WTC11 (cell line): ENCODE results near the gene CREB3L4. TPM values are rescaled to one million over a fixed set of nuclear protein-coding genes. Genes with fewer than 3 reads are reported as not detected.

ENCODE experiments used
- ATAC-seq: fragments of 200-7000 bp; cut with Tn5 transposase; 2 replicates; pipeline ENCODE4 v1.10.0; 2021; ENCODE audit warnings: mild to moderate bottlenecking, moderate library complexity
- CTCF ChIA-PET: fragments of 300-600 bp; sonication (Branson Sonifier 250); formaldehyde crosslinking; loops from one replicate; lab custom pipeline; 2021; ENCODE audit warnings: antibody characterized with exemption; lab: Charles Lee
- POLR2A ChIA-PET: fragments of 350-600 bp; sonication (Branson Sonifier 250); formaldehyde crosslinking; loops from one replicate; lab custom pipeline; 2021; ENCODE audit warnings: antibody characterized with exemption; lab: Charles Lee
- DNase-seq: peaks from one replicate; pipeline ENCODE4 v3.0.0; 2021; ENCODE audit warnings: low spot score
- H3K27ac Mint-ChIP-seq: 2 replicates; pipeline ENCODE4 v1.8.0; 2021; ENCODE audit warnings: mixed read lengths
- H3K27me3 Mint-ChIP-seq: 2 replicates; pipeline ENCODE4 v1.8.0; 2021; ENCODE audit warnings: low read depth, mild to moderate bottlenecking, moderate library complexity, mixed read lengths
- H3K36me3 Mint-ChIP-seq: 2 replicates; pipeline ENCODE4 v1.8.0; 2021; ENCODE audit warnings: mixed read lengths
- H3K4me1 Mint-ChIP-seq: 2 replicates; pipeline ENCODE4 v1.8.0; 2022; ENCODE audit warnings: mixed read lengths
- H3K4me3 Mint-ChIP-seq: 2 replicates; pipeline ENCODE4 v1.8.0; 2021; ENCODE audit warnings: mild to moderate bottlenecking, moderate library complexity, mixed read lengths
- H3K9me3 Mint-ChIP-seq: 2 replicates; pipeline ENCODE4 v1.8.0; 2021; ENCODE audit warnings: mixed read lengths
- AR ChIP-seq: fragments of 250-450 bp; sonication (Bioruptor Pico); IDR thresholded peaks from 2 replicates; pipeline ENCODE4 v1.9.0; 2021; ENCODE audit warnings: mild to moderate bottlenecking
- ATF2 ChIP-seq: sonication (generic); formaldehyde crosslinking; IDR thresholded peaks from 2 replicates; pipeline ENCODE4 v1.8.1; 2022; ENCODE audit warnings: low read depth, missing genetic modification reagents, borderline replicate concordance
- ETV6 ChIP-seq: sonication (generic); formaldehyde crosslinking; IDR thresholded peaks from 2 replicates; pipeline ENCODE4 v1.8.1; 2022; ENCODE audit warnings: mild to moderate bottlenecking, missing genetic modification reagents
- GABPB1 ChIP-seq: sonication (generic); formaldehyde crosslinking; IDR thresholded peaks from 2 replicates; pipeline ENCODE4 v1.8.1; 2023; ENCODE audit warnings: mild to moderate bottlenecking, missing genetic modification reagents
- JAZF1 ChIP-seq: fragments of 250-450 bp; sonication (Bioruptor Pico); IDR thresholded peaks from 2 replicates; pipeline ENCODE4 v1.9.0; 2021; ENCODE audit warnings: moderate library complexity, mild to moderate bottlenecking, inconsistent platforms
- MAX ChIP-seq: sonication (generic); formaldehyde crosslinking; IDR thresholded peaks from 2 replicates; pipeline ENCODE4 v1.8.0; 2022; ENCODE audit warnings: mild to moderate bottlenecking, missing genetic modification reagents
- MYBL2 ChIP-seq: sonication (generic); formaldehyde crosslinking; IDR thresholded peaks from 2 replicates; pipeline ENCODE4 v1.8.1; 2023; ENCODE audit warnings: mild to moderate bottlenecking, moderate library complexity, missing genetic modification reagents
- NR3C1 ChIP-seq: sonication (generic); formaldehyde crosslinking; conservative IDR thresholded peaks from 2 replicates; pipeline ENCODE4 v1.8.1; 2023; ENCODE audit warnings: low read depth, mild to moderate bottlenecking, missing genetic modification reagents
- PREB ChIP-seq: sonication (generic); formaldehyde crosslinking; IDR thresholded peaks from 2 replicates; pipeline ENCODE4 v1.8.1; 2022; ENCODE audit warnings: mild to moderate bottlenecking, missing genetic modification reagents, moderate library complexity, borderline replicate concordance
- PRRX2 ChIP-seq: fragments of 250-450 bp; sonication (Bioruptor Pico); IDR thresholded peaks from 2 replicates; pipeline ENCODE4 v1.8.0; 2021; ENCODE audit warnings: mild to moderate bottlenecking
- RELA ChIP-seq: sonication (generic); formaldehyde crosslinking; IDR thresholded peaks from 2 replicates; pipeline ENCODE4 v1.8.1; 2022; ENCODE audit warnings: missing genetic modification reagents, mild to moderate bottlenecking, borderline replicate concordance
- SOX15 ChIP-seq: fragments of 250-450 bp; sonication (Bioruptor Pico); IDR thresholded peaks from 2 replicates; pipeline ENCODE4 v1.9.0; 2021; ENCODE audit warnings: mild to moderate bottlenecking
- SP1 ChIP-seq: sonication (generic); formaldehyde crosslinking; conservative IDR thresholded peaks from 2 replicates; pipeline ENCODE4 v1.8.1; 2022; ENCODE audit warnings: missing genetic modification reagents
- STAT6 ChIP-seq: sonication (generic); formaldehyde crosslinking; conservative IDR thresholded peaks from 2 replicates; pipeline ENCODE4 v1.8.1; 2023; ENCODE audit warnings: mild to moderate bottlenecking, low read depth, missing genetic modification reagents, moderate library complexity
- TEAD4 ChIP-seq: sonication (generic); formaldehyde crosslinking; IDR thresholded peaks from 2 replicates; pipeline ENCODE4 v1.8.0; 2022; ENCODE audit warnings: mild to moderate bottlenecking, missing genetic modification reagents
- ZBTB43 ChIP-seq: sonication (generic); formaldehyde crosslinking; IDR thresholded peaks from 2 replicates; pipeline ENCODE4 v1.8.1; 2023; ENCODE audit warnings: mild to moderate bottlenecking, missing genetic modification reagents
- ZNF121 ChIP-seq: sonication (generic); formaldehyde crosslinking; IDR thresholded peaks from 2 replicates; pipeline ENCODE4 v1.8.0; 2023; ENCODE audit warnings: missing genetic modification reagents
- ZNF232 ChIP-seq: sonication (generic); formaldehyde crosslinking; IDR thresholded peaks from 2 replicates; pipeline ENCODE4 v1.8.0; 2022; ENCODE audit warnings: mild to moderate bottlenecking, missing genetic modification reagents
- ZNF281 ChIP-seq: sonication (generic); formaldehyde crosslinking; IDR thresholded peaks from 2 replicates; pipeline ENCODE4 v1.8.0; 2023; ENCODE audit warnings: mild to moderate bottlenecking, missing genetic modification reagents
- ZNF423 ChIP-seq: fragments of 250-450 bp; sonication (Bioruptor Pico); IDR thresholded peaks from 2 replicates; pipeline ENCODE4 v2.1.2; 2022; ENCODE audit warnings: mild to moderate bottlenecking, moderate library complexity
- total RNA-seq: library from RNA; stranded (reverse); gene quantifications from 3 replicates; pipeline ENCODE4 v1.2.3, GENCODE V29; 2021

The CREB3L4 gene
- total RNA-seq, 1 experiment from 2014 or later: 33.1 TPM

- TF ChIP-seq STAT6 (no peak), SP1 (CRISPR knock-in tag) (peak; percentile 66), ZNF281 (CRISPR knock-in tag) (peak; percentile 53; the same call in 1 of the 2 replicates), PRRX2 (no peak), ZBTB43 (CRISPR knock-in tag) (no peak), GABPB1 (CRISPR knock-in tag) (0 out of 2 replicates have a peak, but pooled peaks have one; percentile 29), JAZF1 (CRISPR knock-in tag) (no peak), ZNF232 (peak; percentile 64; the same call in 1 of the 2 replicates), AR (no peak), MYBL2 (0 out of 2 replicates have a peak, but pooled peaks have one; percentile 40), SOX15 (CRISPR knock-in tag) (no peak), RELA (CRISPR knock-in tag) (no peak), MAX (CRISPR knock-in tag) (peak; percentile 17; the same call in 1 of the 2 replicates), ETV6 (0 out of 2 replicates have a peak, but pooled peaks have one; percentile 28)
These were observed 44.5 kb upstream of the CREB3L4 start, which contains the start of gene GATAD2B (continued) for GRCh38 chr1:153922972-153923925.

- POLR2A ChIA-PET: no interaction called here
- peaks cover 6% of the 10 kb centered on the region for H3K4me1 Mint-ChIP-seq
- TF ChIP-seq SOX15 (CRISPR knock-in tag): no peak
- TF ChIP-seq ZNF232: no peak
- TF ChIP-seq STAT6: no peak
- TF ChIP-seq TEAD4 (CRISPR knock-in tag): no peak
- no peak for TF ChIP-seq ATF2 (CRISPR knock-in tag)
- TF ChIP-seq ZNF423 (CRISPR knock-in tag): no peak
- TF ChIP-seq NR3C1 (CRISPR knock-in tag): no peak
- TF ChIP-seq PREB (CRISPR knock-in tag): no peak
- TF ChIP-seq ZNF121: no peak
These were observed 41.3 kb upstream of the CREB3L4 start for GRCh38 chr1:153926405-153926804.

More at GRCh38 chr1:153926405-153926804, 41.3 kb upstream of the CREB3L4 start:
- no peak overlapping the region for H3K27ac Mint-ChIP-seq
- CTCF ChIA-PET: no interaction called here
- no peaks in the 10 kb centered on the region for H3K27me3 Mint-ChIP-seq
- no peaks in the 10 kb centered on the region for H3K36me3 Mint-ChIP-seq
- no peak for DNase-seq
- ATAC-seq: no peak
- H3K4me3 Mint-ChIP-seq: no peak overlapping the region
- no peaks in the 10 kb centered on the region for H3K9me3 Mint-ChIP-seq
